SH-SY5Y (cell line): ENCODE measurements around the gene PNPLA2.

Experiments used
- GATA2 ChIP-seq: IDR thresholded peaks from 2 replicates; pipeline ENCODE4 v1.6.1; 2011; ENCODE audit warnings: mild to moderate bottlenecking, low read depth, low read length
- GATA3 ChIP-seq: IDR thresholded peaks from 2 replicates; pipeline ENCODE4 v1.6.1; 2011; ENCODE audit warnings: low read depth, mild to moderate bottlenecking, low read length, moderate library complexity

GRCh38 chr11:800473-800872 lies 18.2 kb upstream of the PNPLA2 start:
- TF ChIP-seq GATA2 (no peak), GATA3 (no peak)
